Stimulated activated CD4-positive, alpha-beta T cell treated with anti-CD3 and anti-CD28 coated beads, Interleukin-2, amount 100 ng/mL, for 48 hours (primary cell): Measurements from ENCODE around the gene TSPAN2.
"Not testable (repeated sequence)": the region's sequence is repeated elsewhere in the genome, so short reads cannot be mapped to it uniquely, and the experiment has no call there.

ENCODE experiments used
- DNase-seq, 2 donors: peaks; one replicate each; pipeline ENCODE4 v3.0.0-alpha.2; 2020

The TSPAN2 gene

GRCh38 chr1:115029526-115029925 is 59.8 kb downstream of the TSPAN2 start, which contains the start of gene TSHB:
TSHB (plus strand) TSS chr1:115029826; CDS start chr1:115033363, 3,537 bp downstream.
- DNase-seq, result no peak

GRCh38 chr1:115023593-115023992 is 65.7 kb downstream of the TSPAN2 start:
- no peak for DNase-seq

- DNase-seq, result no peak
Observed at GRCh38 chr1:115021145-115021544, 68.2 kb downstream of the TSPAN2 start.

- not testable (repeated sequence) for DNase-seq
Observed at GRCh38 chr1:115019549-115019948, 69.8 kb downstream of the TSPAN2 start.

- no peak for DNase-seq
Observed at GRCh38 chr1:115013792-115014191, 75.5 kb downstream of the TSPAN2 start.

- DNase-seq, result no peak
Observed at GRCh38 chr1:115012434-115012833, 76.9 kb downstream of the TSPAN2 start.

GRCh38 chr1:115012006-115012405 is 77.3 kb downstream of the TSPAN2 start:
- DNase-seq, result no peak

GRCh38 chr1:115006191-115006590 is 83.1 kb downstream of the TSPAN2 start:
- no peak for DNase-seq
